ENCODE results near the gene MMP28. TPM values are rescaled to one million over a fixed set of nuclear protein-coding genes. Genes with fewer than 3 reads are reported as not detected.

MMP28 gene
- polyA plus RNA-seq, 4 donors: 3.0 to 30.5 (median 24.0) TPM

DNA sequence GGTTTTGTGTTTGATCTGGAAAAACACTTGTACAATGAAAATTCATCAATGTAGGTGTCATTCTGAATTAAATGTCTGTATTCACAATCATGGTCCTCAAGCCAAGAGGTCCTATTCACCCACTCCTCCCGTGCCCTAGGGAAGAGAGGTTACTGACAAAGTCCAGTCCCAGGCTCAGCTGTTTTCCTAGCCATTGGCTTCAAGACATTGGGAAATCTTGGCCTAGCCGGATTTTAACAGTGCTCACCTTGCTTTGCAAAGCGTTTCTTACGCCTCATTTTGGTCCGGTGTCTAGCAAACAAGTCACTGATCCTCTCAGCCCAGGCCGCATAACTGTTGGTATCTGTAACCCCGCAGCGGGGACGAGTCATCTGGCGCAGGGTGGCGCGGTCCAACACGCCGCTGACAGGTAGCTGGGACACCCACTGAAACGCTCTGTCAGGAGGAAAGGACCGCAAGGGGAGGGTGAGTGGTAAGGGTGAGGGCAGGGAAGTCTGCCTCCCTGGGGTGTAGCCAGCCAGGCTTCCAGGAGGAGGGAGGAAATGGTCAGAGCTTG, 16.7 kb downstream of the MMP28 start:
- no peaks in the 10 kb centered on the region for H3K9me3 ChIP-seq (ENCODE audit: control insufficient read depth in 2 of 2, insufficient read depth in 1 of 2, low read depth in 1 of 2, low read length in 1 of 2)
- 92 to 94% (median 94%) methylated on average over 16 of the region's 16 CpGs for WGBS, 3 donors
- H3K27ac ChIP-seq (ENCODE audit: low read depth in 1 of 3, low read length in 2 of 3): no peak overlapping the region
- peaks cover 0 to 2% (median 0%) of the 10 kb centered on the region in 3 donors for H3K27me3 ChIP-seq (ENCODE audit: control insufficient read depth in 3 of 3, insufficient read depth in 3 of 3, low read length in 3 of 3)
- peaks cover 2 to 30% (median 3%) of the 10 kb centered on the region in 3 donors for H3K4me1 ChIP-seq (ENCODE audit: control insufficient read depth in 3 of 3, insufficient read depth in 2 of 3, low read depth in 1 of 3, low read length in 2 of 3)
- DNase-seq (no peak), FAIRE-seq (no peak)
- no peak overlapping the region for H3K4me3 ChIP-seq (ENCODE audit: low read depth in 1 of 3, low read length in 3 of 3)
- peaks cover 0 to 2% (median 0%) of the 10 kb centered on the region in 3 donors for H3K36me3 ChIP-seq (ENCODE audit: control insufficient read depth in 3 of 3, insufficient read depth in 2 of 3, low read depth in 1 of 3, low read length in 3 of 3)

- H3K27me3 ChIP-seq (ENCODE audit: control insufficient read depth in 3 of 3, insufficient read depth in 3 of 3, low read length in 3 of 3): peaks cover 0 to 2% (median 0%) of the 10 kb centered on the region in 3 donors
- WGBS, 3 donors: 36 to 53% (median 49%) methylated on average over 6 of the region's 6 CpGs
- FAIRE-seq (no peak), DNase-seq (no peak)
- no peak overlapping the region for H3K27ac ChIP-seq (ENCODE audit: low read depth in 1 of 3, low read length in 2 of 3)
- H3K9me3 ChIP-seq (ENCODE audit: control insufficient read depth in 2 of 2, insufficient read depth in 1 of 2, low read depth in 1 of 2, low read length in 1 of 2): no peaks in the 10 kb centered on the region
- H3K36me3 ChIP-seq (ENCODE audit: control insufficient read depth in 3 of 3, insufficient read depth in 2 of 3, low read depth in 1 of 3, low read length in 3 of 3): peaks cover 0 to 2% (median 0%) of the 10 kb centered on the region in 3 donors
- H3K4me1 ChIP-seq (ENCODE audit: control insufficient read depth in 3 of 3, insufficient read depth in 2 of 3, low read depth in 1 of 3, low read length in 2 of 3): peaks cover 2 to 12% (median 3%) of the 10 kb centered on the region in 3 donors
- H3K4me3 ChIP-seq (ENCODE audit: low read depth in 1 of 3, low read length in 3 of 3): no peak overlapping the region
These were observed 19.9 kb downstream of the MMP28 start for GRCh38 chr17:35775583-35775982.

DNA sequence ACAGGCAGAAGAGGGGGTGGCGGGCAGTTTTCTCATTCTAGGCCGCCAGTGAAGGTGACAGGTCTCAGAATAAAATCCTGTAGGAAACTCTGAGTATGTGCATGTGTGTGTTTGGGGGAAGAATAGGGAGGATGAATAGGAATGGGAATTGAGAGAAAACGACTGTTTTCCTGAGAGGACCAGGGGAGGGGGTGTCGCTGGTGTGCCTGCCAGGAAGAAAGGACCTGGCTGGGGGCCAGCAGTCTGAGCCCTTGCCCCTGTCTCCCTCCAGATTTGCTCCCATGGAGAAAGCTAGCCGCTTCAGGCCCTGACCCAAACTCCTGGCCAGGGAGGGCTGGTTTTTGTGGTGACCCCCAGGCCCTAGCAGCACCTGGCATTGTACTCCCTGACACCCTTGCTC, 20.4 kb downstream of the MMP28 start:
- WGBS, 3 donors: 57 to 68% (median 63%) methylated on average over 5 of the region's 5 CpGs
- Histone ChIP-seq H3K27ac (ENCODE audit: low read depth in 1 of 3, low read length in 2 of 3) (peak overlapping the region in 1 of 3 donors; percentile 61), H3K4me3 (ENCODE audit: low read depth in 1 of 3, low read length in 3 of 3) (no peak overlapping the region), H3K27me3 (ENCODE audit: control insufficient read depth in 3 of 3, insufficient read depth in 3 of 3, low read length in 3 of 3) (peaks cover 0 to 2% (median 0%) of the 10 kb centered on the region in 3 donors), H3K4me1 (ENCODE audit: control insufficient read depth in 3 of 3, insufficient read depth in 2 of 3, low read depth in 1 of 3, low read length in 2 of 3) (peaks cover 2 to 12% (median 3%) of the 10 kb centered on the region in 3 donors), H3K9me3 (ENCODE audit: control insufficient read depth in 2 of 2, insufficient read depth in 1 of 2, low read depth in 1 of 2, low read length in 1 of 2) (no peaks in the 10 kb centered on the region), H3K36me3 (ENCODE audit: control insufficient read depth in 3 of 3, insufficient read depth in 2 of 3, low read depth in 1 of 3, low read length in 3 of 3) (peaks cover 0 to 2% (median 0%) of the 10 kb centered on the region in 3 donors)
- FAIRE-seq (no peak), DNase-seq (no peak)

DNA sequence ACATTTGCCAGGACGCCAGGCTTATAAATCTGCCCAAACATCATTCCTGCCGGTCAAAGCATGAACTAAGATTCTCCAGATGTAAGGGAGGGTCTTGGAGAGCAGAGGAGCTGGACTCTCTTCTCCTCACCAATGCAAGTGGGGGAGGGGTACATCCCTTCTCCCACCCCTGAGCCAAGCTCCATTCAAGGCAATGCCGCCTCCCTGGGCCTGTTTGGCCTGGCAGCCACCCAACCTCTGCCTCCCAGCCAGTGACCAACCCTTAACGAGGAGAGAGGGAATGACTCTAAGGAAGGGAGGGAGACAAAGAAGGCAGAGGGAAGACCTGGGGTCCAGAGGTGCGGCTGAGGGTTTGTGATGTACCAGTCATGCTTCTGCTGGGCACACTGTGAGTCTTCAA, 20.9 kb downstream of the MMP28 start:
- peak overlapping the region in 1 of 3 donors; percentile 61 for H3K27ac ChIP-seq (ENCODE audit: low read depth in 1 of 3, low read length in 2 of 3)
- FAIRE-seq (no peak), DNase-seq (peak in 1 of 2 donors; percentile 27)
- peaks cover 0 to 2% (median 0%) of the 10 kb centered on the region in 3 donors for H3K36me3 ChIP-seq (ENCODE audit: control insufficient read depth in 3 of 3, insufficient read depth in 2 of 3, low read depth in 1 of 3, low read length in 3 of 3)
- no peaks in the 10 kb centered on the region for H3K9me3 ChIP-seq (ENCODE audit: control insufficient read depth in 2 of 2, insufficient read depth in 1 of 2, low read depth in 1 of 2, low read length in 1 of 2)
- 36 to 56% (median 51%) methylated on average over 5 of the region's 5 CpGs for WGBS, 3 donors
- H3K4me3 ChIP-seq (ENCODE audit: low read depth in 1 of 3, low read length in 3 of 3): no peak overlapping the region
- peaks cover 3 to 12% (median 4%) of the 10 kb centered on the region in 3 donors for H3K4me1 ChIP-seq (ENCODE audit: control insufficient read depth in 3 of 3, insufficient read depth in 2 of 3, low read depth in 1 of 3, low read length in 2 of 3)
- H3K27me3 ChIP-seq (ENCODE audit: control insufficient read depth in 3 of 3, insufficient read depth in 3 of 3, low read length in 3 of 3): peaks cover 0 to 2% (median 0%) of the 10 kb centered on the region in 3 donors

DNA sequence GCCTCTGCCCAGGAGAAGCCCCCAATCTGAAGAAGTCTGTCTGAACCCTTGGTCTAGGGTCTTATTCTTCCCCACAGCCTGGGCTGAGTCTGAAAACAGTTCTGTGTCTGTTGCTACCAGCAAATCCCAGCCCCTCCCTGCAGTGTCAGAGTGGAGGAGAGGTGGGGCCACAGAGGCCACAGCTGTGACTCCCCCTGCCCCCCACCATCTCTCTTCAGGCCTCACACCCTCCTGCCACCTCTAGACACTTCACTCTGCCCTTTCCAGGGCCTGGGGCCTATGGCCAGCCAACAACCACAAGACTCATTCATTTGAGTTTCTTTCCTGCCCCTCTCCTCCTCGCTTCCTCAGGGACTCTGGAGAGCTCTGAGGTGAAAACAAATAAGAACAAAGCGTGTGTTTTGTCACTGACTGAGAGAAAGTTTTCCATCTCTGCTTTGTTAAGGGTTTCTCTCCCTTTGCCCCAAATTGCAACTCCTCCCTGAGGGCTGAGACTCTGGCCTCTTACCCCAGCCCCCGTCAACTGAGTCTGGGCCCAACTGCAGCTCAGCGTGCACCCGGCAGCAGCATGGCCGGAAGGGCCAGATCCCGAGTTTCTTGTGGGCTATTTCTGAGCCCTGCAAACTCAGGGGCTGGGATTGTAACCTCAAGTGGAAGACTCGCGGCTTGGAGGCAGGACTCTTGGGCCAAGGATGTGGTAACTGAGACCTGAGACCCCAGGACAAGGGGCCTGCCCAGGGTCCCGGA, 21.6 kb downstream of the MMP28 start:
- no peak for FAIRE-seq
- H3K27me3 ChIP-seq (ENCODE audit: control insufficient read depth in 3 of 3, insufficient read depth in 3 of 3, low read length in 3 of 3): peaks cover 0 to 2% (median 0%) of the 10 kb centered on the region in 3 donors
- WGBS, 3 donors: 63 to 84% (median 78%) methylated on average over 10 of the region's 10 CpGs
- no peaks in the 10 kb centered on the region for H3K9me3 ChIP-seq (ENCODE audit: control insufficient read depth in 2 of 2, insufficient read depth in 1 of 2, low read depth in 1 of 2, low read length in 1 of 2)
- no peak for DNase-seq
- peaks cover 3 to 18% (median 8%) of the 10 kb centered on the region in 3 donors for H3K4me1 ChIP-seq (ENCODE audit: control insufficient read depth in 3 of 3, insufficient read depth in 2 of 3, low read depth in 1 of 3, low read length in 2 of 3)
- H3K36me3 ChIP-seq (ENCODE audit: control insufficient read depth in 3 of 3, insufficient read depth in 2 of 3, low read depth in 1 of 3, low read length in 3 of 3): peaks cover 0 to 2% (median 0%) of the 10 kb centered on the region in 3 donors
- H3K27ac ChIP-seq (ENCODE audit: low read depth in 1 of 3, low read length in 2 of 3): peak overlapping the region in 1 of 3 donors; percentile 61
- H3K4me3 ChIP-seq (ENCODE audit: low read depth in 1 of 3, low read length in 3 of 3): no peak overlapping the region

GRCh38 chr17:35773129-35773528, 22.3 kb downstream of the MMP28 start:
- no peaks in the 10 kb centered on the region for H3K27me3 ChIP-seq (ENCODE audit: control insufficient read depth in 3 of 3, insufficient read depth in 3 of 3, low read length in 3 of 3)
- H3K27ac ChIP-seq (ENCODE audit: low read depth in 1 of 3, low read length in 2 of 3): no peak overlapping the region
- WGBS, 3 donors: 84 to 87% (median 85%) methylated on average over 20 of the region's 20 CpGs
- DNase-seq (no peak), FAIRE-seq (no peak)
- peaks cover 3 to 20% (median 9%) of the 10 kb centered on the region in 3 donors for H3K4me1 ChIP-seq (ENCODE audit: control insufficient read depth in 3 of 3, insufficient read depth in 2 of 3, low read depth in 1 of 3, low read length in 2 of 3)
- no peaks in the 10 kb centered on the region for H3K36me3 ChIP-seq (ENCODE audit: control insufficient read depth in 3 of 3, insufficient read depth in 2 of 3, low read depth in 1 of 3, low read length in 3 of 3)
- H3K4me3 ChIP-seq (ENCODE audit: low read depth in 1 of 3, low read length in 3 of 3): no peak overlapping the region
- no peaks in the 10 kb centered on the region for H3K9me3 ChIP-seq (ENCODE audit: control insufficient read depth in 2 of 2, insufficient read depth in 1 of 2, low read depth in 1 of 2, low read length in 1 of 2)

DNA sequence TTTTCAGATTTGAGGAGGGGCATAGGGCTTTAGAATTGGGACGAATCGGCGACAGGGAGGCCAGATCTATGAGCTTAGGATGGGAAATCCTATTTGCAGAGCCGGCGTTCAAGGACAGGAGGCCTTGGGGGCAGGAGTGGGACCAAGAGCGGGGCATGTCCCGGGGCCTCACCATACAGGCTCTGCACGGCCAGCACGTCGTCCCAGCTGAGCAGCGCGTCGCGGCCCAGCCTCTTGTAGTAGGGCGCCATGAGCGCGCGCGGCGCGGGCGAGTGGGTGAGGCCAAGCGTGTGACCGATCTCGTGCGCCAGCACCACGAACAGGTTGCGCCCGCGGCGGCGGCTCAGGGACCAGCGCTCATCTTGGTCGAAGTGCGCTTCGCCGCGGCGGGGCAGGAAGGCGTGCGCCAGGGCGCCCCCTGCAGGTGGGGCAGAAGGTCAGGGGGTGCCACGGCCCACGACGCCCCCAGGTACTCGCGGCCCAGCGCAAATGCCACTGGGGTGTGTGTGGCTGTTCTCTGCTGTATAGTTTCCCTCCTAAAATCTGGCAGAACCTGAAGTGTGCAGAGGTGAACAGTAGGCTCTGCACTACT, 25.4 kb downstream of the MMP28 start:
- FAIRE-seq (no peak), DNase-seq (no peak)
- Histone ChIP-seq H3K4me3 (ENCODE audit: low read depth in 1 of 3, low read length in 3 of 3) (no peak overlapping the region), H3K36me3 (ENCODE audit: control insufficient read depth in 3 of 3, insufficient read depth in 2 of 3, low read depth in 1 of 3, low read length in 3 of 3) (no peaks in the 10 kb centered on the region), H3K4me1 (ENCODE audit: control insufficient read depth in 3 of 3, insufficient read depth in 2 of 3, low read depth in 1 of 3, low read length in 2 of 3) (peaks cover 3 to 13% (median 9%) of the 10 kb centered on the region in 3 donors), H3K9me3 (ENCODE audit: control insufficient read depth in 2 of 2, insufficient read depth in 1 of 2, low read depth in 1 of 2, low read length in 1 of 2) (no peaks in the 10 kb centered on the region), H3K27ac (ENCODE audit: low read depth in 1 of 3, low read length in 2 of 3) (peak overlapping the region in 1 of 3 donors; percentile 50), H3K27me3 (ENCODE audit: control insufficient read depth in 3 of 3, insufficient read depth in 3 of 3, low read length in 3 of 3) (no peaks in the 10 kb centered on the region)
- 95 to 97% (median 97%) methylated on average over 47 to 48 of the region's 48 CpGs for WGBS, 3 donors

GRCh38 chr17:35768797-35769196, 26.6 kb downstream of the MMP28 start:
- Histone ChIP-seq H3K4me3 (ENCODE audit: low read depth in 1 of 3, low read length in 3 of 3) (no peak overlapping the region), H3K27ac (ENCODE audit: low read depth in 1 of 3, low read length in 2 of 3) (no peak overlapping the region), H3K36me3 (ENCODE audit: control insufficient read depth in 3 of 3, insufficient read depth in 2 of 3, low read depth in 1 of 3, low read length in 3 of 3) (no peaks in the 10 kb centered on the region), H3K27me3 (ENCODE audit: control insufficient read depth in 3 of 3, insufficient read depth in 3 of 3, low read length in 3 of 3) (no peaks in the 10 kb centered on the region), H3K4me1 (ENCODE audit: control insufficient read depth in 3 of 3, insufficient read depth in 2 of 3, low read depth in 1 of 3, low read length in 2 of 3) (peaks cover 0 to 13% (median 8%) of the 10 kb centered on the region in 3 donors), H3K9me3 (ENCODE audit: control insufficient read depth in 2 of 2, insufficient read depth in 1 of 2, low read depth in 1 of 2, low read length in 1 of 2) (no peaks in the 10 kb centered on the region)
- WGBS, 3 donors: 31 to 63% (median 34%) methylated on average over 2 of the region's 2 CpGs
- no peak for FAIRE-seq
- peak; percentile 36 to 85 for DNase-seq
